Measurements from ENCODE around the gene OSGIN1. TPM values are rescaled to one million over a fixed set of nuclear protein-coding genes. Genes with fewer than 3 reads are reported as not detected.
"Not testable (repeated sequence)": the region's sequence is repeated elsewhere in the genome, so short reads cannot be mapped to it uniquely, and the experiment has no call there.

Gene OSGIN1
- total RNA-seq, 1 experiment from 2014 or later = 1.7 TPM

DNA sequence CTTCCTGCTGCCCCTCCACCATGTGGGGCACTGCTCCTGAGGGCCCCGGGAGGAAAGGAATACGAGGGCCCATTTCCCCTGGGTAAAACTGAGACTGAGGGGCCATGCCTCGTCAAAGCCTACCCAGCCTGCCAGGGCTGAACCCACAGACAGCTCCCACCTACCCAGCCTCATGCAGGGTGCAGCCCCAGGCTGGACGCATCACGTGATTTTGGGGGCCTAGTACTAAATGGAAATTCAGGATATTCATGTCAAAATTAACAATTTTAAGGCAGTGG lies 3.4 kb upstream of the OSGIN1 start (continued):
- no peak for TF ChIP-seq NR1H2 (CRISPR knock-in tag; IDR thresholded peaks at IDR 0.05)
- TF ChIP-seq, protein P1, sequence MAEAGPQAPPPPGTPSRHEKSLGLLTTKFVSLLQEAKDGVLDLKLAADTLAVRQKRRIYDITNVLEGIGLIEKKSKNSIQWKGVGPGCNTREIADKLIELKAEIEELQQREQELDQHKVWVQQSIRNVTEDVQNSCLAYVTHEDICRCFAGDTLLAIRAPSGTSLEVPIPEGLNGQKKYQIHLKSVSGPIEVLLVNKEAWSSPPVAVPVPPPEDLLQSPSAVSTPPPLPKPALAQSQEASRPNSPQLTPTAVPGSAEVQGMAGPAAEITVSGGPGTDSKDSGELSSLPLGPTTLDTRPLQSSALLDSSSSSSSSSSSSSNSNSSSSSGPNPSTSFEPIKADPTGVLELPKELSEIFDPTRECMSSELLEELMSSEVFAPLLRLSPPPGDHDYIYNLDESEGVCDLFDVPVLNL (CRISPR knock-in tag; IDR thresholded peaks at IDR 0.05; ENCODE audit: borderline replicate concordance, low read depth) = no peak
- TF ChIP-seq, protein P2, sequence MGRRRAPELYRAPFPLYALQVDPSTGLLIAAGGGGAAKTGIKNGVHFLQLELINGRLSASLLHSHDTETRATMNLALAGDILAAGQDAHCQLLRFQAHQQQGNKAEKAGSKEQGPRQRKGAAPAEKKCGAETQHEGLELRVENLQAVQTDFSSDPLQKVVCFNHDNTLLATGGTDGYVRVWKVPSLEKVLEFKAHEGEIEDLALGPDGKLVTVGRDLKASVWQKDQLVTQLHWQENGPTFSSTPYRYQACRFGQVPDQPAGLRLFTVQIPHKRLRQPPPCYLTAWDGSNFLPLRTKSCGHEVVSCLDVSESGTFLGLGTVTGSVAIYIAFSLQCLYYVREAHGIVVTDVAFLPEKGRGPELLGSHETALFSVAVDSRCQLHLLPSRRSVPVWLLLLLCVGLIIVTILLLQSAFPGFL (CRISPR knock-in tag; IDR thresholded peaks at IDR 0.05; ENCODE audit: borderline replicate concordance) = no peak

DNA sequence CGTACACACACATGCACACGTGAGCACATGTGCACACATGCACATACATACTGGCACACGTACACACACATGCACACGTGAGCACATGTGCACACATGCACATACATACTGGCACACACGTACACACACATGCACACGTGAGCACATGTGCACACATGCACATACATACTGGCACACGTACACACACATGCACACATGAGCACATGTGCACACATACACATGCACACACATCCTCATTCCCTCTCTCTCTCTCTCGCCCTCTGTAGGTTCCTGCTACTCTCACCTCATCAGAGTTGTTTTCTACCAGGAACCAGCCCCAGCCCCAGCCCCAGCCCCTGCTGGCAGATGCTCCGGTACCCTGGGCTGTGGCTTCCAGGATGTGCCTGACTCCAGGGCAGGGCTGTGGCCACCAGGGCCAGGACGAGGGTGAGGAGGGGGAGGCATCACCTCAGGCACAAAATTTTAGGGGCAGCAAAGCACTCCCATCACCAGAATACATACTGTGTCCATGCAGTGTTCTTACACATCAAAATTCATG lies 2.1 kb upstream of the OSGIN1 start:
- H3K4me3 Mint-ChIP-seq; POLR2A ChIA-PET; H3K27ac Mint-ChIP-seq; H3K9me3 Mint-ChIP-seq; H3K27me3 Mint-ChIP-seq (ENCODE audit: low read depth); DNase-seq (ENCODE audit: low spot score); CTCF ChIA-PET; H3K4me1 Mint-ChIP-seq; H3K36me3 Mint-ChIP-seq: not testable (repeated sequence)
- ATAC-seq = peak; percentile 32

DNA sequence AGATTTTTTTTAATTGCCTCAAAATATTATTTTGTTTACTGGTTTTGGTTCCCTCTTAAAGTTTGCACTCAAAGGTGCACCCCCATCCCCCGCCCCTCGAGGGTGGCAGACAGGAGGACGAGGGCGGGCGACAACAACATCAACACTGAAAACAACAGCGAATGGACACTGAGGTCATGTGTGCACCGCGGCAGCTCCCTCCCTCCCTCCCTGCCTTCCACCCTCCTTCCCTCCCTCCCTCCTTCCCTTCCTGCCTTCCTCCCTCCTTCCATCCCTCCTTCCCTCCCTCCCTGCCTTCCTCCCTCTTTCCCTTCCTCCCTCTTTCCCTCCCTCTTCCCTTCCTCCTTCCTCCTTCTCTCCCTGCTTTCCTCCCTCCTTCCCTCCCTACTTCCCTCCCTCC lies 1.5 kb upstream of the OSGIN1 start:
- no peak for TF ChIP-seq CREM (CRISPR knock-in tag; IDR thresholded peaks at IDR 0.05)
- TF ChIP-seq GRHL2 (CRISPR knock-in tag; IDR thresholded peaks at IDR 0.05; ENCODE audit: insufficient replicate concordance, severe bottlenecking) = no peak
- no peak for TF ChIP-seq FOXP1 (CRISPR knock-in tag; IDR thresholded peaks at IDR 0.05; ENCODE audit: borderline replicate concordance)
- TF ChIP-seq TCF7 (CRISPR knock-in tag; IDR thresholded peaks at IDR 0.05; ENCODE audit: low read depth) = no peak
- TF ChIP-seq ZNF416 (CRISPR knock-in tag; IDR thresholded peaks at IDR 0.05) = no peak
- no peak for TF ChIP-seq ZMAT4 (CRISPR knock-in tag; IDR thresholded peaks at IDR 0.05)
- no peak for TF ChIP-seq IRF2 (CRISPR knock-in tag; IDR thresholded peaks at IDR 0.05; ENCODE audit: borderline replicate concordance, low read depth)
- no peak for TF ChIP-seq FOXK1 (CRISPR knock-in tag; IDR thresholded peaks at IDR 0.05)
- no peak for TF ChIP-seq SOX15 (CRISPR knock-in tag; IDR thresholded peaks at IDR 0.05)
- TF ChIP-seq ZNF263 (CRISPR knock-in tag; IDR thresholded peaks at IDR 0.05; ENCODE audit: low read depth) = no peak
- TF ChIP-seq ZNF121 (CRISPR knock-in tag; IDR thresholded peaks at IDR 0.05) = no peak
- TF ChIP-seq ZNF281 (CRISPR knock-in tag; IDR thresholded peaks at IDR 0.05) = no peak
- Mint-ChIP-seq H3K27ac (no peak overlapping the region), H3K27me3 (ENCODE audit: low read depth) (no peaks in the 10 kb centered on the region), H3K9me3 (peaks cover 5% of the 10 kb centered on the region; the same call in 1 of the 2 replicates), H3K4me1 (peaks cover 8% of the 10 kb centered on the region), H3K4me3 (no peak overlapping the region), H3K36me3 (no peaks in the 10 kb centered on the region)
- CTCF ChIA-PET = no interaction called here
- DNase-seq (ENCODE audit: low spot score) (no peak), ATAC-seq (no peak)
- POLR2A ChIA-PET = no interaction called here

- peaks cover 8% of the 10 kb centered on the region for H3K4me1 Mint-ChIP-seq
- ChIA-PET POLR2A (no interaction called here), CTCF (interaction anchor here (2.2 kb wide), 1 partner anchor 92 kb away, joined by 28 read pairs; the partner anchor contains the start of gene SLC38A8)
- DNase-seq (ENCODE audit: low spot score) (no peak), ATAC-seq (no peak)
- no peak overlapping the region for H3K4me3 Mint-ChIP-seq
- no peaks in the 10 kb centered on the region for H3K36me3 Mint-ChIP-seq
- H3K9me3 Mint-ChIP-seq = peaks cover 5% of the 10 kb centered on the region; the same call in 1 of the 2 replicates
- H3K27me3 Mint-ChIP-seq (ENCODE audit: low read depth) = no peaks in the 10 kb centered on the region
- H3K27ac Mint-ChIP-seq = no peak overlapping the region
- TF ChIP-seq RORB (CRISPR knock-in tag; IDR thresholded peaks at IDR 0.05) (no peak), KAT7 (CRISPR knock-in tag; IDR thresholded peaks at IDR 0.05; ENCODE audit: borderline replicate concordance) (no peak), JUN (CRISPR knock-in tag; IDR thresholded peaks at IDR 0.05) (no peak), FOXP1 (CRISPR knock-in tag; IDR thresholded peaks at IDR 0.05; ENCODE audit: borderline replicate concordance) (no peak), GABPB1 (CRISPR knock-in tag; IDR thresholded peaks at IDR 0.05) (no peak), SMAD3 (CRISPR knock-in tag; IDR thresholded peaks at IDR 0.05; ENCODE audit: borderline replicate concordance) (no peak), FOXK1 (CRISPR knock-in tag; IDR thresholded peaks at IDR 0.05) (no peak)
- TF ChIP-seq, protein P3, sequence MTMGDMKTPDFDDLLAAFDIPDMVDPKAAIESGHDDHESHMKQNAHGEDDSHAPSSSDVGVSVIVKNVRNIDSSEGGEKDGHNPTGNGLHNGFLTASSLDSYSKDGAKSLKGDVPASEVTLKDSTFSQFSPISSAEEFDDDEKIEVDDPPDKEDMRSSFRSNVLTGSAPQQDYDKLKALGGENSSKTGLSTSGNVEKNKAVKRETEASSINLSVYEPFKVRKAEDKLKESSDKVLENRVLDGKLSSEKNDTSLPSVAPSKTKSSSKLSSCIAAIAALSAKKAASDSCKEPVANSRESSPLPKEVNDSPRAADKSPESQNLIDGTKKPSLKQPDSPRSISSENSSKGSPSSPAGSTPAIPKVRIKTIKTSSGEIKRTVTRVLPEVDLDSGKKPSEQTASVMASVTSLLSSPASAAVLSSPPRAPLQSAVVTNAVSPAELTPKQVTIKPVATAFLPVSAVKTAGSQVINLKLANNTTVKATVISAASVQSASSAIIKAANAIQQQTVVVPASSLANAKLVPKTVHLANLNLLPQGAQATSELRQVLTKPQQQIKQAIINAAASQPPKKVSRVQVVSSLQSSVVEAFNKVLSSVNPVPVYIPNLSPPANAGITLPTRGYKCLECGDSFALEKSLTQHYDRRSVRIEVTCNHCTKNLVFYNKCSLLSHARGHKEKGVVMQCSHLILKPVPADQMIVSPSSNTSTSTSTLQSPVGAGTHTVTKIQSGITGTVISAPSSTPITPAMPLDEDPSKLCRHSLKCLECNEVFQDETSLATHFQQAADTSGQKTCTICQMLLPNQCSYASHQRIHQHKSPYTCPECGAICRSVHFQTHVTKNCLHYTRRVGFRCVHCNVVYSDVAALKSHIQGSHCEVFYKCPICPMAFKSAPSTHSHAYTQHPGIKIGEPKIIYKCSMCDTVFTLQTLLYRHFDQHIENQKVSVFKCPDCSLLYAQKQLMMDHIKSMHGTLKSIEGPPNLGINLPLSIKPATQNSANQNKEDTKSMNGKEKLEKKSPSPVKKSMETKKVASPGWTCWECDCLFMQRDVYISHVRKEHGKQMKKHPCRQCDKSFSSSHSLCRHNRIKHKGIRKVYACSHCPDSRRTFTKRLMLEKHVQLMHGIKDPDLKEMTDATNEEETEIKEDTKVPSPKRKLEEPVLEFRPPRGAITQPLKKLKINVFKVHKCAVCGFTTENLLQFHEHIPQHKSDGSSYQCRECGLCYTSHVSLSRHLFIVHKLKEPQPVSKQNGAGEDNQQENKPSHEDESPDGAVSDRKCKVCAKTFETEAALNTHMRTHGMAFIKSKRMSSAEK (CRISPR knock-in tag; IDR thresholded peaks at IDR 0.05; ENCODE audit: borderline replicate concordance) = no peak
Measured at GRCh38 chr16:83952587-83952939, 477 bp upstream of the OSGIN1 start.

All from WTC11 (cell line).